HUES64 (cell line): ENCODE data around the gene RPL35.

ENCODE experiments used
- H3K27ac ChIP-seq: 2 replicates; pipeline ENCODE4 v1.7.0; 2013; ENCODE audit warnings: low read depth, low read length, inconsistent platforms
- H3K27me3 ChIP-seq: 2 replicates; pipeline ENCODE4 v1.6.1; 2013; ENCODE audit warnings: mild to moderate bottlenecking, low read length; ENCODE audit not compliant: insufficient read depth
- H3K36me3 ChIP-seq: 2 replicates; pipeline ENCODE4 v1.6.1; 2013; ENCODE audit warnings: mild to moderate bottlenecking, low read length; ENCODE audit not compliant: insufficient read depth
- H3K4me1 ChIP-seq: 2 replicates; pipeline ENCODE4 v1.6.1; 2013; ENCODE audit warnings: mild to moderate bottlenecking, low read length, moderate library complexity; ENCODE audit not compliant: insufficient read depth
- H3K4me3 ChIP-seq: 2 replicates; pipeline ENCODE4 v1.5.1; 2013; ENCODE audit warnings: mild to moderate bottlenecking, low read length, moderate library complexity
- H3K9ac ChIP-seq: 2 replicates; pipeline ENCODE4 v1.6.1; 2013; ENCODE audit warnings: mild to moderate bottlenecking, low read depth, low read length
- H3K9me3 ChIP-seq: 2 replicates; pipeline ENCODE4 v1.6.1; 2013; ENCODE audit warnings: low read depth, low read length; ENCODE audit not compliant: insufficient read depth
- WGBS: fragments of 150-250, 120-280 bp; methylation state at CpG from one replicate; pipeline ENCODE4 v1.1.7; 2013; ENCODE audit warnings: missing lambda C conversion rate; 5-methylcytosine and 5-hydroxymethylcytosine counted together

Gene RPL35

DNA sequence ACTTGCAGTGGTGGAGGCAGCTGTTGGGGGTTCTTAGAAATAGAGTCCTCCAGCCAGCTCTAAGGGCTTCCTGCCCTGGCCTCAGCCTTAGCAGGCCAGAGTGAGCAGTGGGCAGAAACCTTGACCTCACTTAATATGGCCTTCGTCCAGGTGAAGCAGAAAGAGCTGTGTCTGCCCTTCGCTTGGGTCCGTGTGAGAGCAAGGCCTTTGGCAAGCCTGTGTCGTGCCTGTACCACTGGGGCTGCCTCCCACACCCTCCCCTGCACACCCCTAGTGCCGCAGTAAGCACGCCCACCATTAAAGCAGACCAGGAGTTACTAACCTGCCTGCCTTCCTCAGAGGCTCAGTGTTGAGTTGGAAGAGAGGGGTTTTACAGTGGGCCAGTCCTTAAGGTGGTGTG lies 13.7 kb upstream of the RPL35 start:
- H3K36me3 ChIP-seq: peaks cover 76% of the 10 kb centered on the region
- H3K27me3 ChIP-seq: no peaks in the 10 kb centered on the region
- no peak overlapping the region for H3K27ac ChIP-seq
- H3K9me3 ChIP-seq: no peaks in the 10 kb centered on the region
- no peak overlapping the region for H3K4me3 ChIP-seq
- peaks cover 12% of the 10 kb centered on the region for H3K4me1 ChIP-seq
- 99% methylated on average over 6 of the region's 6 CpGs for WGBS
- no peak overlapping the region for H3K9ac ChIP-seq

DNA sequence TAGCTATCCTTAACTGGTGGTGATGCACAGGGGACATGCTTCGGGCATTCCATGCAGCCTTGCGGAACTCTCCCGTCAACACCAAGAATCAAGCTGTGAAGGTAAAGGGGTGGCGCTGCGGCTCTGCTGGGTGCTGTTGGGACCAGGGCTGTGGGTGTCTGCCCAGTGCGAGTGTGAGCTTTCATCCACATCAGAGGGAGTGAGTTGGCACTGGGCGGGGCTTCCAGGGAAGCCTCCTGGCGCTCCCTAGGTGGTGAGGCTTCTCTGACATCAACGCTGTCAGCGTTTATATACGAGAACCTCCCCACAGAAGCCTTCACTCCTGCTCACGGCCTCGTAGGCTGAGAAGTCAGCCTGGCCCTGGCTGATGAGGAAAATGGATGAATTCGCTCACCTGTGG lies 11.9 kb upstream of the RPL35 start:
- peaks cover 69% of the 10 kb centered on the region for H3K36me3 ChIP-seq
- H3K9me3 ChIP-seq: no peaks in the 10 kb centered on the region
- 89% methylated on average over 14 of the region's 14 CpGs for WGBS
- no peak overlapping the region for H3K27ac ChIP-seq
- no peak overlapping the region for H3K4me3 ChIP-seq
- no peak overlapping the region for H3K9ac ChIP-seq
- no peaks in the 10 kb centered on the region for H3K27me3 ChIP-seq
- H3K4me1 ChIP-seq: peaks cover 8% of the 10 kb centered on the region

DNA sequence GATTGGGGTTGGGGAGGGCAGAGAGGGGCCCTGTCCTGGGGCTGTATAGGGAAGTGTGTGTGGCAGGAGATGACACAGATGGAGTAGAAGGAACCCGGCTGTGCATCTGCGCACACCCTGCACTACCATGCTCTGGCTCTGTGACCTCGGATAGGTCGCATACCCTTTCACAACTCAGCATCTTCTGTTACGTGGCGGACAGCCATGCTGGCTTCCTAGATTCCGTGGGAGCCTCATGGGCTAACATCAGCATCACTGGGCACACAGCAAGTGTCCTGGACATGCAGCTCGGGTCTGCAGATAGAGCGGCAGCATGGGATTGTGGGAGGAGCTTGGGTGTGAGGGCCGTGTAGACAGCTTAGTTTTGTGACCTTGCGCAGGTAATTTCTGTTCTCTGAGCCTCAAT lies 9.4 kb upstream of the RPL35 start:
- Histone ChIP-seq H3K9ac (peak overlapping the region; percentile 96; the same call in 1 of the 2 replicates), H3K36me3 (peaks cover 44% of the 10 kb centered on the region), H3K27me3 (no peaks in the 10 kb centered on the region), H3K4me3 (peak overlapping the region; percentile 91; the same call in 1 of the 2 replicates), H3K4me1 (peaks cover 15% of the 10 kb centered on the region), H3K9me3 (no peaks in the 10 kb centered on the region), H3K27ac (no peak overlapping the region)
- 89% methylated on average over 11 of the region's 11 CpGs for WGBS

DNA sequence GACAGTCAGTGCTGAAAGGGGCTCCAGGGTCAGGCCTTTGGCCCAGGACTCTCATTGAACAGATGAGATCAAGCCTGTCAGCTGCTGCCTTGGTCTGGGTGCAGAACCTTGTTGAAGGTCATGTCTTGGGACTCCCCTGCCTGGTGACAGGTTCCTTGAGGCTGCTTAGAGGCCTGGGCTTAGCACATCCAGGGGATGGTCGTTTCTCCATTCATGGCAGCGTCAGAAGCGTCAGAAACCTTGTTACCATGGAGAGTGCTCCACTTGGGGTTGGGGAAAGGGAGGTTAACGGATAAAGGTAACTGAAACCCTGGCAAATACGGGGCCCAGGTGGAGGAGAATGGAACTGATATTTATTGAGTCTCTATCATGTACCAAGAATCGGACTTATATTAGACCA lies 9.0 kb upstream of the RPL35 start:
- Histone ChIP-seq H3K4me1 (peaks cover 15% of the 10 kb centered on the region), H3K36me3 (peaks cover 41% of the 10 kb centered on the region), H3K4me3 (peak overlapping the region; percentile 91), H3K27ac (no peak overlapping the region; the same call in 1 of the 2 replicates), H3K9ac (peak overlapping the region; percentile 96), H3K9me3 (no peaks in the 10 kb centered on the region), H3K27me3 (no peaks in the 10 kb centered on the region)
- 81% methylated on average over 6 of the region's 6 CpGs for WGBS

DNA sequence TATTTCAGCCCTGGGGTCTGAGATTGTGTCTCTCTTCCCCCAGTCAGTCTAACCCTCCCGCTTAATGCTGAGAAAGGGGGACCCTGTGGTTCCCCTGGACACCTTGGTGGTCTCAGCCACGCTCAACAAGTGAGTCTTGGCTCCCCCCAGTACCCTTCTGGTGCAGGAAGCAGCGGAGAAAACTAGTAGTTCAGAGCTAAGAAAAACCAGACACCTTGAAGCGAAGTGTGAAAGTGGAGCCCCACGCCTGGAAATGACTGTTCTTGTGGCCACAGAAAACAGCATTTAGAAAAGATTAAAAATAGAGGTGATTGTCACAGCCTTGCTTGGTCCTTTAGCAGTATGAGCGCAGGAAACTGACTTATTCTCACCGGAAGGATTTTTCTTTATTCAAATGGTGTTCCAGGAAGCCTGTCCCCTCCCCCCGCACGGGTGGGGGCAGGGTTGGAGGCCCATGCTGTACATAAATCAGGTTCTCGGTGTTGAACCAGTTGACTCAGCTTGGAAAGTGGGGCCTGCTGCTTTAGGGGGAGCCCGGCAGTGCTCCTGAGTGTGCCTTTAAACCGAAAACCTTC lies 8.3 kb upstream of the RPL35 start:
- Histone ChIP-seq H3K36me3 (peaks cover 34% of the 10 kb centered on the region), H3K4me3 (peak overlapping the region; percentile 91), H3K4me1 (peaks cover 15% of the 10 kb centered on the region), H3K27ac (peak overlapping the region; percentile 49), H3K9ac (peak overlapping the region; percentile 96), H3K27me3 (no peaks in the 10 kb centered on the region), H3K9me3 (no peaks in the 10 kb centered on the region)
- WGBS: 20% methylated on average over 12 of the region's 12 CpGs

DNA sequence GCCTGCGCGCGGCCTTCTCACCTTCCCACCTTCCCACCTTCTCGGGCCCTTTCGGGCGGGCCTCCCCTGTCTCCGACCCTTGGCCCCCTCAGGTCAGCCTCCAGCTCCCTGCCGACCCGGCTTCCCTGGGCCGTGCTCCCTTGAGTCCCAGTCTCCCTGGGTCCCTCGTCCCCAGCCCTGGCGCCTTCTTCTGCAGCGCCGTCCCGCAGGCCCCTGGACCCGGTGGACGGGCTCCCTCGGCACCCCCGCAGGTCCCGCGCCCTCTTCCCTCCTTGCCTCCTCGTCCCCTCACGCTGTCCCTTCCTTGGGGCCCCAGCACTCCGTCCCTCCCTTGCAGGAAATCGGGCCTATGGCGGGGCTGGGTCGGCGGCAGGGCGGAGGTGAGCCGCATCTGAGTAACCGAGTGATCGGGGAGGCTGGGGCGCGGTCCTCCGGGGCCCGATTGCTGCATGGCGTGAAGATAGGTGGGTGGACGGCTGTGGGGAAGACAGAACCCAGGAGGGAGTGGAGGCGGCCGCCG lies 7.8 kb upstream of the RPL35 start:
- H3K4me3 ChIP-seq: peak overlapping the region; percentile 91
- peaks cover 29% of the 10 kb centered on the region for H3K36me3 ChIP-seq
- under 1% methylated on average over 40 of the region's 41 CpGs for WGBS
- H3K4me1 ChIP-seq: peaks cover 15% of the 10 kb centered on the region
- H3K9me3 ChIP-seq: no peaks in the 10 kb centered on the region
- peak overlapping the region; percentile 99 for H3K27ac ChIP-seq
- peak overlapping the region; percentile 96 for H3K9ac ChIP-seq
- no peaks in the 10 kb centered on the region for H3K27me3 ChIP-seq

DNA sequence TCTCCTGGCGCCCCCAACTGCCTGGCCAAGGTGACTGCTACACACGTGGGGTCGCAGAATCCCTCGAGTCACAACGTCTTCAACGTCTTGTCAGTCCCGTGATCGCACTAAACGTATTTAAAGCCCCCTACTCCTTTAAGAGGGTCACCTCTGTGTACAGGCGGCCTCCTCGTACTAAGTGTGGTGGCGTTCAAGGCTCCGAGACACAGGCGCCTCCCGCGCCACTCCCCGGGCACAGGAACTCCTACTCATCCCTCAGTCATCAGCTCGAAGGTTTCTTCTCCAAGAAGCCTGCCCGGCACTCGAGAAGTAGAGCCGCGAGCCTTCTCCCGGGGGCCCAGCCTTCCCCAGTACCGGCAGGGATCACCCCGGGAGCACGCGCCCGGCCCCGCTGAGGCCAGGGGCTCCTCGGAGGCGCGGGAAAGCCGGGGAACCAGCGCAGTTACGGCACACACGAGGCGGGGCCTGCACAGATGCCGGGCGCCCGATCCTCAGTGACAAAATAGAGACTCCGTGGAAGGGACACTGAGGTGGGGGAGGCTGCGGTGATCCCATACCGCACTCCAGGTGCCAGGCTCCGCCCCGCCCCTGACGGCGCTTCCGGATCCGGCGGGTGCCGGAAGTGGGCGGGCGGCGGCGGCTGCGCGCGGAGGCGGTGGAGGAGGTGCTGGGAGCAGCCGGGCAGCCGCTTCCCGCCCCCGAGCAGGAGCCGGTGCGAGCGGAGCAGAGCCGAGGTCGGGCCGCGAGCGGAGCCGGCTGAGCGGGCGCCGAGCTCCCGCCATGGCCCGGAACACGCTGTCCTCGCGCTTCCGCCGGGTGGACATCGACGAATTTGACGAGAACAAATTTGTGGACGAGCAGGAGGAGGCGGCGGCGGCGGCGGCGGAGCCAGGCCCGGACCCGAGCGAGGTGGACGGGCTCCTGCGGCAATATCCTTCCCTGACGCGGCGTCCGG lies 7.0 kb upstream of the RPL35 start:
- Histone ChIP-seq H3K4me3 (peak overlapping the region; percentile 91), H3K9me3 (no peaks in the 10 kb centered on the region), H3K4me1 (peaks cover 15% of the 10 kb centered on the region), H3K27ac (peak overlapping the region; percentile 99), H3K36me3 (peaks cover 22% of the 10 kb centered on the region), H3K27me3 (no peaks in the 10 kb centered on the region), H3K9ac (peak overlapping the region; percentile 96)
- under 1% methylated on average over 101 of the region's 101 CpGs for WGBS

DNA sequence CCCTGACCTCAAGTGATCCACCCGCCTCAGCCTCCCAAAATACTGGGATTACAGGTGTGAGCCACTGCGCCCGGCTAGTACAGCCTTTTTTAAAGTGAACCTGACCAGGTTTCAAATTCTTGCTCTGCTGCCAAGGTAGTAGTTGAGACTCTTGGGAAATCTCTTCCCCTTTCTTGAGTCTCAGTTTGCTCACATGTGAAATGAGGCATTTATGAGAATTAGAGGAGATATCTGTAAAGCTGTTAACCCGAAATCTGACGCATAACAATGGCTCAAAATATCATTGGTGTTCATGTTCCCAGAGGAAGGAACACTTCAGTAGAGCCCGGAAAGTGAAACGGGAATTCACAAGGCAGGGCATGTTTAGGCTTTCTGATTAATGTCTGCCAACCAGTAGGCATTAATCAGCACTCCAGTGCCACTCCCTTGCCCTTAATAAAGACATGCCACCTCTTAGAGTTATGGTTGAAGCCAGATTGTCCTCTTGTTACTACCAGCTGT lies 1.7 kb upstream of the RPL35 start:
- H3K9me3 ChIP-seq: no peaks in the 10 kb centered on the region
- WGBS: 94% methylated on average over 7 of the region's 7 CpGs
- H3K27me3 ChIP-seq: no peaks in the 10 kb centered on the region
- no peak overlapping the region for H3K27ac ChIP-seq
- H3K36me3 ChIP-seq: peaks cover 30% of the 10 kb centered on the region
- peaks cover 16% of the 10 kb centered on the region for H3K4me1 ChIP-seq
- no peak overlapping the region for H3K4me3 ChIP-seq
- no peak overlapping the region for H3K9ac ChIP-seq

DNA sequence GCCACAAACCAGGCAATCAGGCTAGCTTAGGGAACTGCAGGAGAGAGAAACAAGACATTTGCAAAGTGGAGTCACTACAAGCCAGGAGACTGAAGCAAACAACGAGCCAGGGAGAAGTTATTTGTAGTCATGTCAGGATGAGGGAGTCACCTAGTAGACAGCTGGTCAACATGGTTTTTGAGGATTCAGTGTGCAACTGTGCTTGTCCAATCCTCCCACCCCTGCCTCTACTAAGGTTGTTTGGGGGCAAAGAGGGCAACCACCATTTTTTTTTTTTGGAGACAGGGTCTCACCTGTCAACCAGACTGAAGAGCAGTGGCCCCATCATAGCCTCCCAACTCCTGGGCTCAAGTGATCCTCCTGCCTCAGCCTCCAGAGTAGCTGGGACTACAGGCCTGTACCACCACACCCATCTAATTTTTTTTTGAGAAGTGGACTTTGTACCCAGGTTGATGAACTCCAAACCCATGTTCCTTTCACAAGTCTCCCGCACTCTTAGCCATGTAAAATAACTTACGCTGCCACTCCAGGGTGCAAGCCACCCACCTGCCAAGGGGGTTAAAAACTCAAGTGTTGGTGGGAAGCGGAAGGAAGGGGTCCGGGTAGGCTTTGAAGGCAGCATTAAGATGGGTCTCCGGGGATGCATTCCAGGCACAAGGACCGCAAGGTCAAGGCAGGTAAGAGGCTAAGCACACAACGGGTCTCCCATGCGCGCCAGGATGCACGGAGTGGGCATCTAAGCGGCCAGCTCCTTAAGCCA lies 995 bp downstream of the RPL35 start:
- peaks cover 49% of the 10 kb centered on the region for H3K36me3 ChIP-seq

DNA sequence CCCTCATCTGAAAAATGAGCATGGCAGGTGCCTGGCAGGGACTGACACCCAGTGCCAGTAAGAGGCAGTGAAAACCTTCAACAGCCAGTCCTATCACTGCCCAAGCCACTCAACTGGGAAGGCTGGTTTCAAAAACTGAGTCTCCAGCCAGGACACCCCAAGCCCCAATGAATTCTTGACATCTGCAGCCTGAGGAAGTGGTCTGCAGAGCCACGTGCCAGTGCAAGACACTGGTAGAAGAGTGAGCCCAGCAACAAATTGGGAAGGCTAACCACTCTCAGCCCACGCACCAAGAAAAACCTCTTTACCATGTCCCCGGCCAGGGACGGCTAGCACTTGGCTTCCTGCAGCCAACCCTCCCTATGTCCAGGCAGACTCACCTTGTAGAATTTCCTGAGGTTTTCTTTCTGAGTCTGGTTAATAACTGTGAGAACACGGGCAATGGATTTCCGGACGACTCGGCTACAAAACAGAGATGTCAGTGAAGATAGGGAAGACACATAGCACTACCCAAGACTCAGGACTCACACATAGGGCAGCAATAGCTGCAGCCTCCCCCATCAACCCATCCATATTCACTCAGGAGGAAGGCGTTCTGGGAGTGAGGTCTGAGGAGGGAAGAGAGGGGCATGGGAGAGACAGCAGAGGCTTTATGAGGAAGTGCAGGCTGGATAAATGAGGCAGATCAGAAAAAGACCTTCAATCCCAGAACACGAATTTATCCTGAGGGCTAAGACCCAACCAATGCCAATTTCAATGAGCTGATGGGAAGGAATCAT lies 1.8 kb downstream of the RPL35 start:
- Histone ChIP-seq H3K4me1 (peaks cover 8% of the 10 kb centered on the region), H3K36me3 (peaks cover 49% of the 10 kb centered on the region)
- WGBS: 87% methylated on average over 9 of the region's 10 CpGs

More for the DNA sequence above, 995 bp downstream of the RPL35 start:
- H3K27ac ChIP-seq: peak overlapping the region; percentile 97
- H3K27me3 ChIP-seq: no peaks in the 10 kb centered on the region
- peaks cover 8% of the 10 kb centered on the region for H3K4me1 ChIP-seq
- 10% methylated on average over 12 of the region's 12 CpGs for WGBS
- H3K9me3 ChIP-seq: no peaks in the 10 kb centered on the region
- peak overlapping the region; percentile 99 for H3K9ac ChIP-seq
- peak overlapping the region; percentile 97 for H3K4me3 ChIP-seq

More for the DNA sequence above, 1.8 kb downstream of the RPL35 start:
- Histone ChIP-seq H3K27ac (0 out of 2 replicates have a peak overlapping the region, but pooled peaks have one; percentile 9), H3K9ac (peak overlapping the region; percentile 99), H3K9me3 (no peaks in the 10 kb centered on the region), H3K27me3 (no peaks in the 10 kb centered on the region), H3K4me3 (peak overlapping the region; percentile 97)
